Sigmoid colon (tissue), 4 donors: ENCODE results near the gene PRICKLE2.

ENCODE experiments used
- CTCF ChIP-seq, 4 experiments: fragments of 450-650 bp in 3 of 4; fragments of 200-600 bp in 1 of 4; IDR thresholded peaks; one replicate each; pipeline ENCODE4 v1.5.1; 2016 to 2019; ENCODE audit warnings: antibody characterized with exemption in 4 of 4, mild to moderate bottlenecking in 3 of 4, moderate library complexity in 2 of 4
- EP300 ChIP-seq, 4 donors: sonication (generic); formaldehyde crosslinking; IDR thresholded peaks; one replicate each; pipeline ENCODE4 v1.6.1; 2017; ENCODE audit warnings: antibody characterized with exemption in 4 of 4
- POLR2A ChIP-seq, 2 donors: fragments of 450-650 bp; IDR thresholded peaks; one replicate each; pipeline ENCODE4 v1.6.1; 2016; ENCODE audit warnings: antibody characterized with exemption in 2 of 2, mild to moderate bottlenecking in 2 of 2, moderate library complexity in 2 of 2
- POLR2AphosphoS5 ChIP-seq, 4 donors: sonication (generic); formaldehyde crosslinking; IDR thresholded peaks; one replicate each; pipeline ENCODE4 v1.6.1; 2017; ENCODE audit warnings: antibody characterized with exemption in 4 of 4

- TF ChIP-seq CTCF (IDR thresholded peaks at IDR 0.05) (no peak), POLR2A (IDR thresholded peaks at IDR 0.05) (no peak), POLR2AphosphoS5 (IDR thresholded peaks at IDR 0.05) (no peak), EP300 (IDR thresholded peaks at IDR 0.05) (no peak)
Measured at GRCh38 chr3:64114651-64115050, 110.6 kb downstream of the PRICKLE2 start.
